Measurements from ENCODE around the gene SNX19.

SNX19 gene

GRCh38 chr11:130904380-130904779, 11.9 kb downstream of the SNX19 start:
- Histone ChIP-seq H3K9ac (ENCODE audit: low read length) (no peak overlapping the region), H3K9me2 (ENCODE audit: low read depth, low read length) (no peaks in the 10 kb centered on the region), H3K36me3 (ENCODE audit: insufficient read depth, low read length) (peaks cover 92% of the 10 kb centered on the region), H3K27me3 (ENCODE audit: insufficient read depth, low read length) (no peaks in the 10 kb centered on the region), H3K4me3 (ENCODE audit: low read depth, low read length, poor library complexity, severe bottlenecking) (no peak overlapping the region), H3K27ac (ENCODE audit: low read depth, low read length, poor library complexity, severe bottlenecking) (no peak overlapping the region), H3K9me3 (ENCODE audit: low read length) (no peaks in the 10 kb centered on the region), H3K4me1 (ENCODE audit: insufficient read depth, low read length, severe bottlenecking) (no peaks in the 10 kb centered on the region), H3K79me2 (ENCODE audit: insufficient read depth, low read length) (no peaks in the 10 kb centered on the region), H3F3A (ENCODE audit: insufficient read depth, low read length) (no peaks in the 10 kb centered on the region), H4K20me1 (ENCODE audit: insufficient read depth, low read length) (no peaks in the 10 kb centered on the region), H3K4me2 (ENCODE audit: low read length) (no peak overlapping the region), H2AFZ (ENCODE audit: low read length) (no peak overlapping the region)
- TF ChIP-seq CTCF (IDR thresholded peaks at IDR 0.05; ENCODE audit: low read length): peak; percentile 36; the same call in 1 of the 2 replicates
- no peak for TF ChIP-seq EZH2 (IDR thresholded peaks at IDR 0.05; ENCODE audit: borderline replicate concordance, low read length)

GRCh38 chr11:130902380-130902779, 13.9 kb downstream of the SNX19 start:
- Histone ChIP-seq H3K36me3 (ENCODE audit: insufficient read depth, low read length) (peaks cover 92% of the 10 kb centered on the region), H3K27me3 (ENCODE audit: insufficient read depth, low read length) (no peaks in the 10 kb centered on the region)

GRCh38 chr11:130899106-130899505, 17.2 kb downstream of the SNX19 start:
- no peaks in the 10 kb centered on the region for H4K20me1 ChIP-seq (ENCODE audit: insufficient read depth, low read length)
- H3K4me2 ChIP-seq (ENCODE audit: low read length): no peak overlapping the region
- no peaks in the 10 kb centered on the region for H3F3A ChIP-seq (ENCODE audit: insufficient read depth, low read length)
- no peak overlapping the region for H3K27ac ChIP-seq (ENCODE audit: low read depth, low read length, poor library complexity, severe bottlenecking)
- no peaks in the 10 kb centered on the region for H3K9me3 ChIP-seq (ENCODE audit: low read length)
- H3K79me2 ChIP-seq (ENCODE audit: insufficient read depth, low read length): no peaks in the 10 kb centered on the region
- peaks cover 77% of the 10 kb centered on the region for H3K36me3 ChIP-seq (ENCODE audit: insufficient read depth, low read length)
- H3K9ac ChIP-seq (ENCODE audit: low read length): no peak overlapping the region
- TF ChIP-seq EZH2 (IDR thresholded peaks at IDR 0.05; ENCODE audit: borderline replicate concordance, low read length) (no peak), CTCF (IDR thresholded peaks at IDR 0.05; ENCODE audit: low read length) (no peak)
- no peak overlapping the region for H3K4me3 ChIP-seq (ENCODE audit: low read depth, low read length, poor library complexity, severe bottlenecking)
- no peaks in the 10 kb centered on the region for H3K4me1 ChIP-seq (ENCODE audit: insufficient read depth, low read length, severe bottlenecking)
- H3K27me3 ChIP-seq (ENCODE audit: insufficient read depth, low read length): no peaks in the 10 kb centered on the region
- no peaks in the 10 kb centered on the region for H3K9me2 ChIP-seq (ENCODE audit: low read depth, low read length)
- no peak overlapping the region for H2AFZ ChIP-seq (ENCODE audit: low read length)

More at GRCh38 chr11:130902380-130902779, 13.9 kb downstream of the SNX19 start:
- Histone ChIP-seq H3K4me3 (ENCODE audit: low read depth, low read length, poor library complexity, severe bottlenecking) (no peak overlapping the region), H3K4me1 (ENCODE audit: insufficient read depth, low read length, severe bottlenecking) (no peaks in the 10 kb centered on the region), H3K9me3 (ENCODE audit: low read length) (no peaks in the 10 kb centered on the region), H4K20me1 (ENCODE audit: insufficient read depth, low read length) (no peaks in the 10 kb centered on the region), H3K4me2 (ENCODE audit: low read length) (no peak overlapping the region), H3K79me2 (ENCODE audit: insufficient read depth, low read length) (no peaks in the 10 kb centered on the region), H3K27ac (ENCODE audit: low read depth, low read length, poor library complexity, severe bottlenecking) (no peak overlapping the region), H2AFZ (ENCODE audit: low read length) (no peak overlapping the region), H3F3A (ENCODE audit: insufficient read depth, low read length) (no peaks in the 10 kb centered on the region), H3K9me2 (ENCODE audit: low read depth, low read length) (no peaks in the 10 kb centered on the region), H3K9ac (ENCODE audit: low read length) (no peak overlapping the region)
- no peak for TF ChIP-seq EZH2 (IDR thresholded peaks at IDR 0.05; ENCODE audit: borderline replicate concordance, low read length)
- no peak for TF ChIP-seq CTCF (IDR thresholded peaks at IDR 0.05; ENCODE audit: low read length)

Measured in OCI-LY1 (cell line).